PFSK-1 (cell line): ENCODE data around the gene USP24.

ENCODE experiments used
- FOXP2 ChIP-seq: optimal IDR thresholded peaks from 2 replicates; pipeline ENCODE3; 2011; ENCODE audit warnings: borderline replicate concordance, control low read depth, inconsistent platforms; ENCODE audit not compliant: insufficient read depth; ENCODE audit errors: extremely low read length, extremely low read depth
- POLR2AphosphoS5 ChIP-seq: IDR thresholded peaks from 2 replicates; pipeline ENCODE4 v1.6.1; 2012; ENCODE audit warnings: low read depth, mild to moderate bottlenecking, control low read depth, low read length, moderate library complexity
- SIN3A ChIP-seq: IDR thresholded peaks from 2 replicates; pipeline ENCODE4 v1.6.1; 2012; ENCODE audit warnings: mild to moderate bottlenecking, low read length, moderate library complexity, borderline replicate concordance; ENCODE audit not compliant: insufficient read depth
- TAF1 ChIP-seq: IDR thresholded peaks from 2 replicates; pipeline ENCODE4 v1.6.1; 2012; ENCODE audit warnings: low read length, control low read depth, borderline replicate concordance; ENCODE audit not compliant: insufficient read depth

GRCh38 chr1:55246331-55246730, 31.2 kb upstream of the USP24 start:
- TF ChIP-seq FOXP2 (no peak), POLR2AphosphoS5 (no peak), SIN3A (no peak), TAF1 (no peak)
